ENCODE results near the gene DNM3.

Gene DNM3

DNA sequence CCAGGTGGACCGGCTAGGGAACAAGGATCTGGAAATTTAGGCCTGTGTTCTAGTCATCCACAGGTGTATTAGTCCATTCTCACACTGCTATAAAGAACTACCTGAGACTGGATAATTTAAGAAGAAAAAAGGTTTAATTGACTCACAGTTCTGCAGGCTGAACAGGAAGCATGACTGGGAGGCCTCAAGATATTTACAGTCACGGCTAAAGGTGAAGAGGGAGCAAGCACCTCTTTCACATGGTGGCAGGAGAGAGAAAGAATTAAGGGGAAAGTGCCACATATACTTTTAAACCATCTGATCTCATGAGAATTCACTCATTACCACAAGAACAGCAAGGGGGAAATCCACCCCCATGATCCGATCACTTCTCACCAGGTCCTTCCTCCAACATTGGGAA is 404.5 kb downstream of the DNM3 start:
- 90% methylated on average over 2 of the region's 3 CpGs for WGBS (ENCODE audit: insufficient coverage)
- Histone ChIP-seq H3K9me3 (ENCODE audit: control extremely low read depth in 1 of 5, control insufficient read depth in 4 of 5, insufficient read depth in 2 of 5, low read depth in 1 of 5, low read length in 4 of 5) (peaks cover 0 to 4% (median 0%) of the 10 kb centered on the region in 5 experiments), H3K27ac (ENCODE audit: insufficient read depth in 1 of 2, low read depth in 1 of 2, low read length in 2 of 2, poor library complexity in 1 of 2, severe bottlenecking in 2 of 2) (no peak overlapping the region), H3K27me3 (replicated peaks in 2 of 5; ENCODE audit: control insufficient read depth in 4 of 5, insufficient read depth in 5 of 5, low read length in 4 of 5) (no peaks in the 10 kb centered on the region), H3K36me3 (ENCODE audit: control insufficient read depth in 4 of 4, insufficient read depth in 4 of 4, low read length in 3 of 4) (no peaks in the 10 kb centered on the region), H3K4me1 (ENCODE audit: control extremely low read depth in 1 of 4, control insufficient read depth in 4 of 4, insufficient read depth in 4 of 4, low read length in 3 of 4) (no peaks in the 10 kb centered on the region), H3K4me3 (ENCODE audit: control insufficient read depth in 1 of 7, extremely low read depth in 1 of 7, insufficient read depth in 4 of 7, low read depth in 2 of 7, low read length in 6 of 7) (no peak overlapping the region)
- POLR2A ChIA-PET = no interaction called here
- CTCF ChIA-PET = no interaction called here
- no peak for DNase-seq

DNA sequence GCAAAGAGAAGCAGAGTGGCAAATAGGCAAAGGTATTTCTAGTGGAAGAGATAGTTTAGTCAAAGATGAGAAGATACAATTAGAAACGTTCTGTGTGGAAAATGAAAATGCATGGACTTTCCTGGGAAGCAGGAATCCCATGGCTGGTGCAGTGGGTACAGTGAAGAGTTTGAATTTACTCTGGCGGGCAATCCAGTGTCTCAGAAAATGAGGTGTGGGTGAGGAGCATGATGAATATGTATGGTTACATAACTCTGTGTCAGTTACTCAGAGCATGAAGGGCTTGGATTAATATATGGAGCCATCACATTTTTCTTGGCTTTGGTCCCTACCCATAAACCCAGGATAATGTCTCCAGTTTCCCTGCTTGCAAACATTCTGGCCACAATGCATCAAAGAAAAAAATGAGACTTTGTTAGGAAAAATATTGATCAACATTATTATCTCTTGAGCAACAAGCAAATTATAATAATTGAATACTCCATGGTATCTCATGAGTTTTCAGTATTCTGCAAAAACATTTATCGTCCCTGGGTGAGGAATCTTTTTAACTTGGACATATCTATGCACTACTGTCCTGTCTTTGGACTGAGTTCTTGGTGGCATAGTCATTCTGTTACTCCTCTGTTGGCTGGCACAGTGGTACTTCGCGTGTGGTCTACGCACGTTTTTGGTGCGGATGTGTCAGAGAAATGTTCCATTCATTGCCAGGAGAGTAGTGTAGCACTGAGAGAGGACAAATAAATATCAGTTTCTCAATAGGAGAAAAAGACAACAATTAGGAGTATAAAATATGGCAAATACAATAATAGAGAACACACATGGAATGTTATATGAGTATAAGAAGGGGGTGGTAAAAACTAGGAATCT is 405.5 kb downstream of the DNM3 start:
- H3K27me3 ChIP-seq (replicated peaks in 2 of 5; ENCODE audit: control insufficient read depth in 4 of 5, insufficient read depth in 5 of 5, low read length in 4 of 5) = no peaks in the 10 kb centered on the region
- no peaks in the 10 kb centered on the region for H3K36me3 ChIP-seq (ENCODE audit: control insufficient read depth in 4 of 4, insufficient read depth in 4 of 4, low read length in 3 of 4)
- H3K4me1 ChIP-seq (ENCODE audit: control extremely low read depth in 1 of 4, control insufficient read depth in 4 of 4, insufficient read depth in 4 of 4, low read length in 3 of 4) = no peaks in the 10 kb centered on the region
- H3K4me3 ChIP-seq (ENCODE audit: control insufficient read depth in 1 of 7, extremely low read depth in 1 of 7, insufficient read depth in 4 of 7, low read depth in 2 of 7, low read length in 6 of 7) = no peak overlapping the region
- DNase-seq = no peak
- 98% methylated on average over 6 of the region's 8 CpGs for WGBS (ENCODE audit: insufficient coverage)
- ChIA-PET CTCF (no interaction called here), POLR2A (no interaction called here)
- no peak overlapping the region for H3K27ac ChIP-seq (ENCODE audit: insufficient read depth in 1 of 2, low read depth in 1 of 2, low read length in 2 of 2, poor library complexity in 1 of 2, severe bottlenecking in 2 of 2)
- H3K9me3 ChIP-seq (ENCODE audit: control extremely low read depth in 1 of 5, control insufficient read depth in 4 of 5, insufficient read depth in 2 of 5, low read depth in 1 of 5, low read length in 4 of 5) = peaks cover 0 to 4% (median 0%) of the 10 kb centered on the region in 5 experiments

DNA sequence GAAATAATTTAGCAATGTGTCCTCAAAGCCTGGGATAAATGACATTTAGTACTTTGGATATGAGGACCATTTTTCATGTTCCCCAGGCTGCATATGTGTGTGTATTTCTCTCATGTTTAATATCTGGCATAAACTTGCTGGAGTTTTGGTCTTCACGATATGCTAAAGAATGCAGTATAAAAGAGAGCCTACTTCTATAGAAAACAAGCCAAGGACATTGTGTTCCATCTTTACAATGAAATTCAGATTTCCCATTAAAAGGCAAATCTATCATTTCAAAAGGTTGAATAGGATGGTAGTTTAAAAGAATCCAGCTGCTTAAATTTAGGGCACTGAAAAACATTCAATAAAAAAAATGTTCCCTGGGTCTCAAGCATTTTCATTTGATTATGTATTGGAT is 410.2 kb downstream of the DNM3 start:
- H3K9me3 ChIP-seq (ENCODE audit: control extremely low read depth in 1 of 5, control insufficient read depth in 4 of 5, insufficient read depth in 2 of 5, low read depth in 1 of 5, low read length in 4 of 5) = no peaks in the 10 kb centered on the region
- H3K4me1 ChIP-seq (ENCODE audit: control extremely low read depth in 1 of 4, control insufficient read depth in 4 of 4, insufficient read depth in 4 of 4, low read length in 3 of 4) = peaks cover 0 to 10% (median 6%) of the 10 kb centered on the region in 4 experiments
- ChIA-PET POLR2A (no interaction called here), CTCF (no interaction called here)
- no peaks in the 10 kb centered on the region for H3K27me3 ChIP-seq (replicated peaks in 2 of 5; ENCODE audit: control insufficient read depth in 4 of 5, insufficient read depth in 5 of 5, low read length in 4 of 5)
- no peaks in the 10 kb centered on the region for H3K36me3 ChIP-seq (ENCODE audit: control insufficient read depth in 4 of 4, insufficient read depth in 4 of 4, low read length in 3 of 4)
- no CpG with 5 or more reads among the region's 1 CpG for WGBS (ENCODE audit: insufficient coverage)
- H3K27ac ChIP-seq (ENCODE audit: insufficient read depth in 1 of 2, low read depth in 1 of 2, low read length in 2 of 2, poor library complexity in 1 of 2, severe bottlenecking in 2 of 2) = no peak overlapping the region
- H3K4me3 ChIP-seq (ENCODE audit: control insufficient read depth in 1 of 7, extremely low read depth in 1 of 7, insufficient read depth in 4 of 7, low read depth in 2 of 7, low read length in 6 of 7) = no peak overlapping the region
- DNase-seq = no peak

DNA sequence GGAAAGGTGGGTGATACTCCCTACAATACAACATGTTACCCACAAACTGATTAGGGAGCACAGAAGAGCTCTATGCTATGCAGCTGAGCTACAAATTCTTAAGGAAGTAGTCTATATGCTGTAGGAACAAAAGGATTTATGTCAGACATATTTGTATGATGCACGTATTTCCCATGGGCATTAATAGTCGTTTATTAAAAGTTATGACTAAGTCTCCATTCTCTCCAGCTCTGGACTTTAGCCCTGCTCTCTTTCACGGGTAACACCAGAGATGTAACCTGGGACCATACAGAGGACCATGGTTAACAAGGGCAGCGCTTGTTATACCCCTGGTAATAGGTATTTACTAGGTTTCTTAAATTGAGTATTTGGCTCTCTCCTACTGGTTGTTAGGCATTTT is 411.0 kb downstream of the DNM3 start:
- CTCF ChIA-PET = no interaction called here
- H3K36me3 ChIP-seq (ENCODE audit: control insufficient read depth in 4 of 4, insufficient read depth in 4 of 4, low read length in 3 of 4) = no peaks in the 10 kb centered on the region
- POLR2A ChIA-PET = no interaction called here
- no peak for DNase-seq
- H3K27me3 ChIP-seq (replicated peaks in 2 of 5; ENCODE audit: control insufficient read depth in 4 of 5, insufficient read depth in 5 of 5, low read length in 4 of 5) = no peaks in the 10 kb centered on the region
- no peak overlapping the region for H3K4me3 ChIP-seq (ENCODE audit: control insufficient read depth in 1 of 7, extremely low read depth in 1 of 7, insufficient read depth in 4 of 7, low read depth in 2 of 7, low read length in 6 of 7)
- no peaks in the 10 kb centered on the region for H3K9me3 ChIP-seq (ENCODE audit: control extremely low read depth in 1 of 5, control insufficient read depth in 4 of 5, insufficient read depth in 2 of 5, low read depth in 1 of 5, low read length in 4 of 5)
- 73% methylated on average over 4 of the region's 4 CpGs for WGBS (ENCODE audit: insufficient coverage)
- H3K4me1 ChIP-seq (ENCODE audit: control extremely low read depth in 1 of 4, control insufficient read depth in 4 of 4, insufficient read depth in 4 of 4, low read length in 3 of 4) = peaks cover 0 to 10% (median 6%) of the 10 kb centered on the region in 4 experiments
- no peak overlapping the region for H3K27ac ChIP-seq (ENCODE audit: insufficient read depth in 1 of 2, low read depth in 1 of 2, low read length in 2 of 2, poor library complexity in 1 of 2, severe bottlenecking in 2 of 2)

DNA sequence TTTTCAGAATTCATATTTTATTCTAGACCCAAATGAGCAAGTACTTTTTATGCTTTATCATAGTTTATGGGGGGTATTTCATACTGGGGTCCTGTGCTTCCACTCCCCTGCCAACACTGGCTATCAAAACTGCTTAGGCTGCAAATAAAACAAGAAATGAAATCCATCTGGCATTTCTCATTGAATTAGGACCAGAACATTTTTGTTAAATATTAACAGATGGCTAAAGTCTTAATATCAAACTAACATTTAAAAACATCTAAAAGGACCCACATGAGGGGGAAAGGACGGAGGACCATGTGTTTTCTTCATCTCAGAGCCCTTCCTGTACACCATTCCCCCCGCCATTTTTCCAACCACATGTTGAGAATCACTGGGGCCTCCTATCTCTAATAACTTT is 411.7 kb downstream of the DNM3 start:
- Histone ChIP-seq H3K36me3 (ENCODE audit: control insufficient read depth in 4 of 4, insufficient read depth in 4 of 4, low read length in 3 of 4) (no peaks in the 10 kb centered on the region), H3K27ac (ENCODE audit: insufficient read depth in 1 of 2, low read depth in 1 of 2, low read length in 2 of 2, poor library complexity in 1 of 2, severe bottlenecking in 2 of 2) (no peak overlapping the region), H3K4me3 (ENCODE audit: control insufficient read depth in 1 of 7, extremely low read depth in 1 of 7, insufficient read depth in 4 of 7, low read depth in 2 of 7, low read length in 6 of 7) (no peak overlapping the region), H3K27me3 (replicated peaks in 2 of 5; ENCODE audit: control insufficient read depth in 4 of 5, insufficient read depth in 5 of 5, low read length in 4 of 5) (no peaks in the 10 kb centered on the region), H3K9me3 (ENCODE audit: control extremely low read depth in 1 of 5, control insufficient read depth in 4 of 5, insufficient read depth in 2 of 5, low read depth in 1 of 5, low read length in 4 of 5) (no peaks in the 10 kb centered on the region), H3K4me1 (ENCODE audit: control extremely low read depth in 1 of 4, control insufficient read depth in 4 of 4, insufficient read depth in 4 of 4, low read length in 3 of 4) (peaks cover 0 to 10% (median 6%) of the 10 kb centered on the region in 4 experiments)
- no CpG with 5 or more reads among the region's 2 CpGs for WGBS (ENCODE audit: insufficient coverage)
- POLR2A ChIA-PET = no interaction called here
- CTCF ChIA-PET = no interaction called here
- no peak for DNase-seq

DNA sequence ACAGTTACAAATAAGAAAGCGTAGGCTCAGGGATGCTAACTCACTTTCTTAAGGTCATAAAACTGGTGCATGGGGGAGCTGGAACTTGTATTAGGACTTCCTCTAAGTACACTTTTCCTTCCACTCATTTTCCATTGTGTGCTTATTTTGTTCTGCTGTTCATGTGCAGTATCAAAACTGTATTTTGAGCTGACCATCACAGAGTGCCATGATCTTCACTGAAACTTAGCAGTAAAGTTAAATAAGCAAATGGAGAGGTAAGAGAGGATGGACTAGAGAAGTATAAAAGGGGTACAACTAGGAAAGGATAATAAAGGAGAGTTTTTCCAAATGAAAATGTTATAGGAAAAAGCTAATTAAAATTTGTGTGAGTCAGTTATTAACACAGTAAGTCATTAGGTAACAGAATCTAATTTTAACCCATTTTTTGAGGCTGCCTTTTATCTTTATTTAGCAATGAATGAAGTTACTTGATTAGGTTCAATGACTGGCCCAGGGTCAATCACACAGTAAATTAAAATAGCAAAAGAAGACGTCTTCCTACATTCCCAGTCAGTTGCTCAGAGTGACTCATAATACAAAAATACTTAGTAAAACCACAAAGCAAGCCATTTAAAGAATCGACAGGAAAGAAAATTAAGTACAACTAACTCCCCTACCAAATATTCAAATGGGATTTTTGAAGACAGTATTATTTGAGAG is 413.4 kb downstream of the DNM3 start:
- Histone ChIP-seq H3K27me3 (replicated peaks in 2 of 5; ENCODE audit: control insufficient read depth in 4 of 5, insufficient read depth in 5 of 5, low read length in 4 of 5) (no peaks in the 10 kb centered on the region), H3K9me3 (ENCODE audit: control extremely low read depth in 1 of 5, control insufficient read depth in 4 of 5, insufficient read depth in 2 of 5, low read depth in 1 of 5, low read length in 4 of 5) (peaks cover 0 to 5% (median under 1%) of the 10 kb centered on the region in 5 experiments), H3K27ac (ENCODE audit: insufficient read depth in 1 of 2, low read depth in 1 of 2, low read length in 2 of 2, poor library complexity in 1 of 2, severe bottlenecking in 2 of 2) (peak overlapping the region in 1 of 2 experiments; percentile 19), H3K4me3 (ENCODE audit: control insufficient read depth in 1 of 7, extremely low read depth in 1 of 7, insufficient read depth in 4 of 7, low read depth in 2 of 7, low read length in 6 of 7) (no peak overlapping the region), H3K4me1 (ENCODE audit: control extremely low read depth in 1 of 4, control insufficient read depth in 4 of 4, insufficient read depth in 4 of 4, low read length in 3 of 4) (peaks cover 0 to 10% (median 6%) of the 10 kb centered on the region in 4 experiments), H3K36me3 (ENCODE audit: control insufficient read depth in 4 of 4, insufficient read depth in 4 of 4, low read length in 3 of 4) (no peaks in the 10 kb centered on the region)
- 100% methylated on average over 1 of the region's 3 CpGs for WGBS (ENCODE audit: insufficient coverage)
- CTCF ChIA-PET = interaction anchor here (1.2 to 1.3 kb wide), 3 partner anchors 9 to 31 kb away, joined by 3 to 5 read pairs (median 3); no protein-coding TSS in a partner anchor
- DNase-seq = peak in 2 of 3 donors; percentile 20 to 49
- POLR2A ChIA-PET = no interaction called here

DNA sequence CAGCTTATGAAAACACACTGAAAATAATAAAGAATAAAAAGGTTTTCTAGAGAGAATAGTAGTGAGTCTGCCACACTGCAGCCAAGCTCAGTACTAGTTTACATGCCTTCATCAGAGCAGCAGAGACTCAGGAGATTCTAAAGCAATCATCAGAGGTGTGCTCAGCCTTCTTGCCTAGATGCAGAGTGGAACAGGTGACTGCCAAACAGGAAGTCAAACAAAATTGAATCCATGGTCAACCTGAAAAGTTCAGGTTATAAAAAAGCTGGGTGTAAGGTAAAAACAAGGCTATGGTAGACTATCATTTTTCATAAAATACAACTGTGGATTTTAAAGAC is 413.9 kb downstream of the DNM3 start:
- Histone ChIP-seq H3K27ac (ENCODE audit: insufficient read depth in 1 of 2, low read depth in 1 of 2, low read length in 2 of 2, poor library complexity in 1 of 2, severe bottlenecking in 2 of 2) (peak overlapping the region in 1 of 2 experiments; percentile 19), H3K4me3 (ENCODE audit: control insufficient read depth in 1 of 7, extremely low read depth in 1 of 7, insufficient read depth in 4 of 7, low read depth in 2 of 7, low read length in 6 of 7) (no peak overlapping the region)

More for the DNA sequence above, 413.9 kb downstream of the DNM3 start:
- Histone ChIP-seq H3K4me1 (ENCODE audit: control extremely low read depth in 1 of 4, control insufficient read depth in 4 of 4, insufficient read depth in 4 of 4, low read length in 3 of 4) (peaks cover 0 to 10% (median 6%) of the 10 kb centered on the region in 4 experiments), H3K27me3 (replicated peaks in 2 of 5; ENCODE audit: control insufficient read depth in 4 of 5, insufficient read depth in 5 of 5, low read length in 4 of 5) (no peaks in the 10 kb centered on the region), H3K9me3 (ENCODE audit: control extremely low read depth in 1 of 5, control insufficient read depth in 4 of 5, insufficient read depth in 2 of 5, low read depth in 1 of 5, low read length in 4 of 5) (peaks cover 0 to 10% (median 2%) of the 10 kb centered on the region in 5 experiments), H3K36me3 (ENCODE audit: control insufficient read depth in 4 of 4, insufficient read depth in 4 of 4, low read length in 3 of 4) (no peaks in the 10 kb centered on the region)
- POLR2A ChIA-PET = no interaction called here
- no peak for DNase-seq
- CTCF ChIA-PET = no interaction called here

Data from common myeloid progenitor, CD34-positive (primary cell).